SJCRH30 (cell line): ENCODE measurements around the gene TOP2B. TPM values are rescaled to one million over a fixed set of nuclear protein-coding genes. Genes with fewer than 3 reads are reported as not detected.

Experiments
- DNase-seq, 2 experiments: peaks; one replicate each; pipeline ENCODE4 v3.0.0-alpha.2; 2015 to 2020
- H3K27ac ChIP-seq: fragments of 250-450 bp; sonication (Bioruptor Pico); 2 replicates; pipeline ENCODE4 v1.5.1; 2020; ENCODE audit warnings: mild to moderate bottlenecking, moderate library complexity
- H3K27me3 ChIP-seq: fragments of 250-450 bp; sonication (Bioruptor Pico); 2 replicates; pipeline ENCODE4 v1.5.1; 2020; ENCODE audit warnings: mild to moderate bottlenecking, moderate library complexity
- H3K36me3 ChIP-seq: fragments of 250-450 bp; sonication (Bioruptor Pico); 2 replicates; pipeline ENCODE4 v1.5.1; 2020; ENCODE audit warnings: mild to moderate bottlenecking, moderate library complexity
- H3K4me1 ChIP-seq: fragments of 250-450 bp; sonication (Bioruptor Pico); 2 replicates; pipeline ENCODE4 v1.5.1; 2020; ENCODE audit warnings: mild to moderate bottlenecking, moderate library complexity
- H3K4me3 ChIP-seq: fragments of 250-450 bp; sonication (Bioruptor Pico); 2 replicates; pipeline ENCODE4 v1.5.1; 2020; ENCODE audit warnings: mild to moderate bottlenecking, moderate library complexity
- H3K9me3 ChIP-seq: fragments of 250-450 bp; sonication (Bioruptor Pico); replicated peaks from 2 replicates; pipeline ENCODE4 v1.5.1; 2020; ENCODE audit warnings: mild to moderate bottlenecking, moderate library complexity
- total RNA-seq: library from RNA; depleted of rRNA; stranded (reverse); fragments of >200 nt; shearing (Covaris generic); gene quantifications from 2 replicates; pipeline ENCODE4 v1.2.3, GENCODE V29; 2014; rRNA removed

Gene TOP2B, protein sequence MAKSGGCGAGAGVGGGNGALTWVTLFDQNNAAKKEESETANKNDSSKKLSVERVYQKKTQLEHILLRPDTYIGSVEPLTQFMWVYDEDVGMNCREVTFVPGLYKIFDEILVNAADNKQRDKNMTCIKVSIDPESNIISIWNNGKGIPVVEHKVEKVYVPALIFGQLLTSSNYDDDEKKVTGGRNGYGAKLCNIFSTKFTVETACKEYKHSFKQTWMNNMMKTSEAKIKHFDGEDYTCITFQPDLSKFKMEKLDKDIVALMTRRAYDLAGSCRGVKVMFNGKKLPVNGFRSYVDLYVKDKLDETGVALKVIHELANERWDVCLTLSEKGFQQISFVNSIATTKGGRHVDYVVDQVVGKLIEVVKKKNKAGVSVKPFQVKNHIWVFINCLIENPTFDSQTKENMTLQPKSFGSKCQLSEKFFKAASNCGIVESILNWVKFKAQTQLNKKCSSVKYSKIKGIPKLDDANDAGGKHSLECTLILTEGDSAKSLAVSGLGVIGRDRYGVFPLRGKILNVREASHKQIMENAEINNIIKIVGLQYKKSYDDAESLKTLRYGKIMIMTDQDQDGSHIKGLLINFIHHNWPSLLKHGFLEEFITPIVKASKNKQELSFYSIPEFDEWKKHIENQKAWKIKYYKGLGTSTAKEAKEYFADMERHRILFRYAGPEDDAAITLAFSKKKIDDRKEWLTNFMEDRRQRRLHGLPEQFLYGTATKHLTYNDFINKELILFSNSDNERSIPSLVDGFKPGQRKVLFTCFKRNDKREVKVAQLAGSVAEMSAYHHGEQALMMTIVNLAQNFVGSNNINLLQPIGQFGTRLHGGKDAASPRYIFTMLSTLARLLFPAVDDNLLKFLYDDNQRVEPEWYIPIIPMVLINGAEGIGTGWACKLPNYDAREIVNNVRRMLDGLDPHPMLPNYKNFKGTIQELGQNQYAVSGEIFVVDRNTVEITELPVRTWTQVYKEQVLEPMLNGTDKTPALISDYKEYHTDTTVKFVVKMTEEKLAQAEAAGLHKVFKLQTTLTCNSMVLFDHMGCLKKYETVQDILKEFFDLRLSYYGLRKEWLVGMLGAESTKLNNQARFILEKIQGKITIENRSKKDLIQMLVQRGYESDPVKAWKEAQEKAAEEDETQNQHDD (N-terminal part only)
- total RNA-seq: 231 and 247 TPM in 2 replicates

DNA sequence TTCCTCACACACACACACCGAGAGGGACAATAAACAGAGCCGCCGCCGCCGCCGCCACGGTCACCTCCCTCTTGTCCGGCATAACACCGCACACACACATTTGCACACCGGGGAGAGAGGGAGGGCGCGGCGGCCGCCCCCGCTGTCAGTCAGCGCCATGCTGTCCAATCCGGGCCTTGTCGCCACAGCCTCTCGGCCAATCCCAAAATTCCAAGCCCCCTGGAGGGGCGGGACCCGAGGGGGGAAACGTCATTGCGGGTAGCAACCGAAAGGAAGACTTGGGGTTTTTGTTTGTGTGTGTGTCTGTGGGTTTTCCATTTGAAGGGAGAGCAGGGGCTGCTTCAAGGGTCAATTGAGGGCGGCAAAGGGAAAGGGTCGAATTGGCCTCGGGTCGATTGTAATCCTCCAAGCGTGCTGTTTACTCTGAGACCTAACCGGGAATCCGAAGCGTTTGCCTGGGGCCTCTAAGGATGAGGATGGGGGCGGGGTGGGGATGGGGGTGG, at the start of gene TOP2B:
Gene TOP2B, minus strand, starts transcription at position 96 of the 503 bp plus-strand sequence. CDS start 610 bp downstream, outside the sequence.
- peak; percentile 97 to 98 for DNase-seq
- Histone ChIP-seq H3K27ac (peak within 1 kb of the TSS; percentile 73), H3K36me3 (no peaks in the 10 kb centered on the region), H3K4me1 (peaks cover 11% of the 10 kb centered on the region), H3K4me3 (peak within 1 kb of the TSS; percentile 85), H3K9me3 (no peaks in the 10 kb centered on the region), H3K27me3 (no peaks in the 10 kb centered on the region)

DNA sequence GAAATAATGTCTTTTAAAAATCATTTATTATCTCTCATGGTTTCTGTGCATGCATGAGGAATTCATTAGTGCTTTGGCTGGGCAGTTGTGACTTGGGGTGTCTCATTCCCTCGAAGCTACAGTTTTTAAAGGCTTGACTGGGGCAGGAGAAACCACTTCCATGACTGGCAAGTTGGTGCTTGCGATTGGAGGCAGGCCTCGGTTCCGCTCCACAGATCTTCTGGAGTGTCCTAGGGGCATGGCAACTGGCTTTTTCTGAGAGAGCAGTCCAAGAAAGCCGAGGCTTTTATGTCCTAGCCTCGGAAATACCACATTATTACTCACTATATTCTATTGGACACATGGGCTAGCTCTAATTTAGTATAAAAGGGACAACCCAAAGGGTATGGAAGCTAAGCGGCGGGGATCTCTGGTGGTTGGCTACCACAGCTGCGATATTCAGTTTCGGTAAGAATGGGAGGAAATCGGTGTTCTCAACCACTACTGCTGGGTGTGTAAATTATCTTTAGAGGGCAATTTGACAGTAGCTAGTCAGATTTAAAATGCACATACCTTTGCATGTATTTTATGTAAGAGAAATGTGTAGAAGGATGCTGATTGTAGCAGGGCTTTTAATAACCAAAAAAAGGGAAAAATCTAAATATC, 48.8 kb upstream of the TOP2B start:
- no peak overlapping the region for H3K4me3 ChIP-seq
- H3K9me3 ChIP-seq: no peaks in the 10 kb centered on the region
- no peak overlapping the region for H3K27ac ChIP-seq
- DNase-seq: peak; percentile 19 to 29
- no peaks in the 10 kb centered on the region for H3K4me1 ChIP-seq
- H3K36me3 ChIP-seq: no peaks in the 10 kb centered on the region
- H3K27me3 ChIP-seq: no peaks in the 10 kb centered on the region

DNA sequence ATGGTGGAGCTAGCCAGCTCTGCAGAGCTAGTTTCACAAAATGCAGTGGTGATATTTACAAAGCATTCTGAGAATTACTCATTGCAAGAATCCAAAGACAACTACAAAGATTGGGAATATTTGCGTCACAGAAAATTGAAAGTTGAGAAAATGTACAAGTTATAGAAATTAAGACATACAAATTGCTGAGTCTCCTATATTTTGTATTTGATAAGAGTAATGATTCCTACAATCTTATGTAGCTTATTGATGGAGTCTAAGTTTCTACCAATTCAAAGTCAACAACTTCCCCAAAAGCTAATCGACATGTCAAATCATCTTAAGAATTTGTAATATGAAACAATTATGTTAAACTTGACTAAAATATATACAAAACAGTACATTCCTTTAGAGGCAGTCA, 46.4 kb upstream of the TOP2B start:
- DNase-seq: no peak
- no peaks in the 10 kb centered on the region for H3K9me3 ChIP-seq
- H3K4me1 ChIP-seq: no peaks in the 10 kb centered on the region

DNA sequence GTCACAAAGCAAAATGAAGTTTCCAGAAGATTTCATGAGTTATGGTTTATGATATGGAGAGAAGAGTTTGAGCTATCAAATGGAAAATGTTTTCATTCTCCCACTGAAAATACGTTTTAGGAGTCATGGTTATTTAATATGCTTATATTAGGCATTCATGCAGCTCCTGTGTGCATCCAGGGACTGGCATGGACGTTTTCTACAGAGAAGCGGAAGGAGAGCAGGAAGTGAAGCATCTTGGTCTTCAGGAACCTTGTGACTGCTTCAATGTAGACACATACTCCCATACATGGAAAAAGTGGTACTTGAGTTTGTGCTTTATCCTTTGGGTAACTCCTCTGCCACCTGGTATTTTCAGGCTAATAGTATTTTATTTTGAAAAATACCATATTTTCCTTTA, 43.3 kb upstream of the TOP2B start:
- Histone ChIP-seq H3K36me3 (no peaks in the 10 kb centered on the region), H3K27ac (no peak overlapping the region), H3K27me3 (no peaks in the 10 kb centered on the region), H3K4me3 (no peak overlapping the region), H3K4me1 (no peaks in the 10 kb centered on the region), H3K9me3 (no peaks in the 10 kb centered on the region)
- no peak for DNase-seq

More for the DNA sequence above, 46.4 kb upstream of the TOP2B start:
- Histone ChIP-seq H3K36me3 (no peaks in the 10 kb centered on the region), H3K27me3 (no peaks in the 10 kb centered on the region), H3K4me3 (no peak overlapping the region), H3K27ac (no peak overlapping the region)

DNA sequence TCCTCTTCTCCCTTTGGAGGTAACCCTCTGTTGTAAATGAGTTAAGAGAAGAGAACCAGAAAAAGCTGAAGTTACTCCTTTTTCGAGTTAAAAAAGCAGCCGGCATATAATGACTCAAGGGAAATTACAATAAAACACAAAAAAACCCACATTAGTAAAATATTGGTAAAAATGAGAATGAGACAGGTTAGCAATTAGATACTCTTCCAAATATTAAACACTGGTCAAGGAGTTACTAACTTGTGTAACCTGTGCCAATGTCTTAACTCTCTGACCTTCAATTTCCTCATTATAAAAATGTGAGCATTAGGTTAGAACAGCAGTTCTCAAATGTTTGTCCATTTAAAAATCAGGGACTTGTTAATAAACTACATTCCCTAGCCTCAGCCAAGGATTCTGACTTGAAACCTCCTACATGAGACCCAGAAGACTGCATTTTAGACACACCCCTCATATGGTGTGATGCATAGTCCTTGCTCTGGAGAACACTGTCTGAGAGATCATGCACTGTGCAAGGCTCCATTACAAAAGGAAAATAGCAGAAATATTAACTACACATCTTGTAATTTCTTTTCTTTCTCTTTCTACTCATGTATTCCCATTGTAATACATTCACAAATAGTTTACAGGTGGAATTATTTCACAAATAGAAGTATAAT, 42.7 kb upstream of the TOP2B start:
- Histone ChIP-seq H3K4me3 (no peak overlapping the region), H3K27me3 (no peaks in the 10 kb centered on the region), H3K36me3 (no peaks in the 10 kb centered on the region), H3K27ac (no peak overlapping the region), H3K9me3 (no peaks in the 10 kb centered on the region), H3K4me1 (no peaks in the 10 kb centered on the region)
- DNase-seq: no peak

DNA sequence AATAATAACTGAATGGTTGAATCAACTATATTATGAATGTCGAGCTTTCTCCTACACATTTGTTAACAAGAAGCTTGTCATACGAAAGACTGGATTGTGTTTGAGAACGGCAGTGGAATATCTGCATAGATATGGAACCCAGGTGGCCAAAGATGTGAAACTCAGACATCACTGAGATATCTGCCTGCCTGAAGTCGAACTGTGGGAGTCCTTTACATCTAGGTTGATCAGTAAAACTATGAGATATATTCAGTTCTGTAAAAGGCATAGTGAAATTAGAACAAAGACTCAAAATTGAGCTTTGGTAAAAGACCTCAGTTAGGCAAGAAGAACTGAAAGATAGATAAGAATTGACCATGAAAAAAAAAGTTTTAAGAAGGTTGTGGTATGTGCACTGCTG, 41.5 kb upstream of the TOP2B start:
- Histone ChIP-seq H3K4me3 (no peak overlapping the region), H3K36me3 (no peaks in the 10 kb centered on the region), H3K27me3 (no peaks in the 10 kb centered on the region), H3K4me1 (no peaks in the 10 kb centered on the region), H3K27ac (no peak overlapping the region), H3K9me3 (0 out of 2 replicates have a peak, but pooled peaks cover 4% of the 10 kb centered on the region)
- DNase-seq: no peak

DNA sequence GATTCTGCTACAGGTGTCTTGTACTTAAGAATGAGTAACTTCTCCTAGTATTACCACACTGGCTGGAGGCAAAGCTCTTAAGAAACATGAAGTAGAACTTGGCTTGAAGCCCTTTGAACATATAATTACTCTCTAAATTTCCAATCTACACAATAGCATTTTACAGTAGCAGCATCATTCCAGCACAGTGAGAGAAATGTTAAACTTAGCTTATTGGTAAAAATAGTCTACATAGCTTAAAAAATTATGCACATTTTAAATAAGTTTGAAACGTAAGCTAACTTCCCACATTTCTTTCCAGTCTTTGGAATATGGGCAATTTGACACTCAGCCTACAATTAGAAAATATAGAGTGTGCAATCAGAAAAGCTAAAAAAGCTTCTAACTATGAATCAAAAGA, 32.8 kb upstream of the TOP2B start:
- no peak for DNase-seq

DNA sequence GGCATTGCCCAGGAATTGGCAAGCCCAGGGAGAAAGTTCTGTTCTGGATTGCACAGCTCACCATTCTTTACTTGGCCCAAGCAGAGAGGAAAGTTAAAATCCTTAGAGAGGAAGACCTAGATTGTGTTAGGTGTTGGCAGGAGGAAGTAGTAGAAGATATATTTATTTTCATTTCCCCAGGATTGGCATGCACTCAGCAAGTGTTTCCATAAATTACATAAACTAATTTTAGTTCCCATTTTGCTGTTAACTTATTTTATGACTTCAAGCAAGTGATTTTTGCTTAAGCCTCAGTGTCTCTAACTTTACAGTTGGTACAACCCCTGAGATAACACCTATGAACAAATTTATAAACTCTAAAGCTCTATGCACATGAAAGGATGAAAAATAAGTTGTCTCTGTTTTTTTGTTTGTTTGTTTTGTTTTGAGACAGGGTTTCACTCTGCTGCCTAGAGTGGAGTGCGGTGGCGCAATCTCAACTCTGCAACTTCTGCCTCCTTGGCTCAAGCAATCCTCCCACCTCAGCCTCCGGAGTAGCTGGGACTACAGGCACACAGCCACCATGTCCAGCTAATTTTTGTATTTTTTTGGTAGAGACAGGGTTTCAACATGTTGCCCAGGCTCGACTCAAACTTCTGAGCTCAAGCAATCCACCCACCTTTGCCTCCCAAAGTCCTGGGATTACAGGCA, 31.2 kb upstream of the TOP2B start:
- H3K4me3 ChIP-seq: no peak overlapping the region
- no peaks in the 10 kb centered on the region for H3K9me3 ChIP-seq
- no peaks in the 10 kb centered on the region for H3K27me3 ChIP-seq
- H3K27ac ChIP-seq: no peak overlapping the region
- no peaks in the 10 kb centered on the region for H3K4me1 ChIP-seq
- no peaks in the 10 kb centered on the region for H3K36me3 ChIP-seq
- no peak for DNase-seq

More for the DNA sequence above, 32.8 kb upstream of the TOP2B start:
- Histone ChIP-seq H3K27me3 (no peaks in the 10 kb centered on the region), H3K4me1 (no peaks in the 10 kb centered on the region), H3K36me3 (no peaks in the 10 kb centered on the region), H3K9me3 (0 out of 2 replicates have a peak, but pooled peaks cover 4% of the 10 kb centered on the region), H3K4me3 (no peak overlapping the region), H3K27ac (no peak overlapping the region)

DNA sequence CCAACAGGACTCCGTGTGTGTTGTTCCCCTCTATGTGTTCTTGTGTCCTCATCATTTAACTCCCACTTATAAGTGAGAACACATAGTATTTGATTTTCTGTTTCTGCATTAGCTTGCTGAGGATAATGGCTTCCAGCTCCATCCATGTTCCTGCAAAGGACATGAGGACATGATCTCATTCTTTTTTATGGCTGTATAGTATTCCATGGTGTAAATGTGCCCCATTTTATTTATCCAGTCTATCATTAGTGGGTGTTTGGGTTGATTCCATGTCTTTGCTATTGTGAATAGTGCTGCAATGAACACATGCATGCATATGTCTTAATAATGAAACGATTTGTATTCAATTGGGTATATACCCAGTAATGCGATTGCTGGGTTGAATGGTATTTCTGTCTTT, 28.5 kb upstream of the TOP2B start:
- no peaks in the 10 kb centered on the region for H3K9me3 ChIP-seq
- no peak for DNase-seq

DNA sequence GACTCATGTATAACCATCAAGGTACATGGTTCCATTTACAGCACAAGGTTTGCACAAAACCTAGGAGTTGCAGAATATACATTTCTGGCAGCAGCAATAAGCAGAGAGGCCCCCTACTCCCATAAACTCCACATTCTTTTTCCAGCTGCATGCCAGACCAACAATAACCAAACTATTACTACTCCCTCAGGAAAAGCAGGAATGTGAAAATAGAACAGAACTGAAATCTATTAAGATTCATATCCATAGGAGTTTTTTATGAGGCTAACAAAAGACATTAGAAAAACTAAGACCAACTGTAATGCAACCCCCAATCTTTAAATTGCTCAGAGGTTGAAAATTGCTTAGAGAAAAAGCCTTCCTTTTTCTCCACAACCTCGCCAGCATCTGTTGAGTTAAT, 27.6 kb upstream of the TOP2B start:
- Histone ChIP-seq H3K4me1 (no peaks in the 10 kb centered on the region), H3K27ac (no peak overlapping the region), H3K27me3 (no peaks in the 10 kb centered on the region), H3K9me3 (no peaks in the 10 kb centered on the region), H3K4me3 (no peak overlapping the region), H3K36me3 (no peaks in the 10 kb centered on the region)
- DNase-seq: no peak

More for the DNA sequence above, 28.5 kb upstream of the TOP2B start:
- H3K4me1 ChIP-seq: no peaks in the 10 kb centered on the region
- no peak overlapping the region for H3K27ac ChIP-seq
- no peaks in the 10 kb centered on the region for H3K27me3 ChIP-seq
- H3K36me3 ChIP-seq: no peaks in the 10 kb centered on the region
- H3K4me3 ChIP-seq: no peak overlapping the region

DNA sequence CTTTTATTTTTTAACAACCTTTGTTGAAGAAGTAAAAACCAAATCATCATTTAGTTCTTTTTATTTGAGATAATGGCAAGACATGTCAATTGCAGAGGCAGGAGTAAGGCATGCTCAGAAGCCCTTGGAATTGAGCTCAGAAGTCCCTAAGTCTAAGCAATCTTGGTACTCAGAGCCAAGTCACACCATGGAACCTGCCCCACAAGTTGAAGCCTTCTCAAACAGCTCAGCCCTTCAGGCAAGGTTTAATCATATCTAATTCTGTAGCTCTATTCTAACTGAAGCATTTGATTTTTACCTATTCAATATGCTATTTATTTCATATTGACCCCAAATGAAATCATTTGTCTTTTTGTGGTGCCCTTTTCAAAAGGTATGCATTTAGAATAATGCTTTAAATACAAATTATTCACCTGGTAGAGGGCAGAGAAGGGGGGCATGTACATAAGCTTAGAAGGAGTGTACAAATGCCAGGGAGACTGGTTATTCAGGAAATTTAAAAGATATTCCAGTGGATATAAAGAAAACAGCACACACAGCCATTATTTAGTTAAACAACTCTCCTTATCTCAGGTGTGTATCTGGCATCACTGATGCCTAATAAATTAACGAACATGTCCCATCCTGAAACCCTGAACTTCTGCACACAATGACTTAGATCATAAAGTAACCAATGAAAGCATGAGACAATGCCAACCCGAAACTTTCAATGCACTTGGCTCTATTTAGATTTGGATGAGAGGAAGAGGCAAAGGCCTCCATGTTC, 26.2 kb upstream of the TOP2B start:
- H3K27ac ChIP-seq: no peak overlapping the region
- no peaks in the 10 kb centered on the region for H3K36me3 ChIP-seq
- H3K4me3 ChIP-seq: no peak overlapping the region
- H3K4me1 ChIP-seq: no peaks in the 10 kb centered on the region
- no peaks in the 10 kb centered on the region for H3K9me3 ChIP-seq
- H3K27me3 ChIP-seq: no peaks in the 10 kb centered on the region
- DNase-seq: no peak

DNA sequence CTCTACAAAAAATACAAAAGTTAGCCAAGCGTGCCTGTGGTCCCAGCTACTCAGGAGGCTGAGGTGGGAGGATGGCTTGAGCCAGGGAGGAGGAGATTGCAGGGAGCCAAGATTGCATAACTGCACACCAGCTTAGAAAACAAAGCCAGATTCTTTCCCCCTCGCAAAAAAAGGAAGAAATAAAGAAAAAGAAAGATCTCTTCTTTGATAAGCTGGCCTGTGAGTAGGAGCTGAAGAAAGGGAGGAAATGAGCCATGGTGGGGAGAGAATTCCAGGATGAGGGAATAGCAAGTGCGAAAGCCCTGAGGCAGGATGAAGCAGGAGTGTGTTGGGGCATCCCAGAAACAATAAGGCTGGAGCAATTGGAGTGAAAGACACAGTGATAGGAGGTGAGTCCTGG, 24.5 kb upstream of the TOP2B start:
- Histone ChIP-seq H3K36me3 (no peaks in the 10 kb centered on the region), H3K4me1 (no peaks in the 10 kb centered on the region), H3K27ac (no peak overlapping the region), H3K4me3 (no peak overlapping the region), H3K27me3 (no peaks in the 10 kb centered on the region), H3K9me3 (no peaks in the 10 kb centered on the region)
- DNase-seq: no peak

DNA sequence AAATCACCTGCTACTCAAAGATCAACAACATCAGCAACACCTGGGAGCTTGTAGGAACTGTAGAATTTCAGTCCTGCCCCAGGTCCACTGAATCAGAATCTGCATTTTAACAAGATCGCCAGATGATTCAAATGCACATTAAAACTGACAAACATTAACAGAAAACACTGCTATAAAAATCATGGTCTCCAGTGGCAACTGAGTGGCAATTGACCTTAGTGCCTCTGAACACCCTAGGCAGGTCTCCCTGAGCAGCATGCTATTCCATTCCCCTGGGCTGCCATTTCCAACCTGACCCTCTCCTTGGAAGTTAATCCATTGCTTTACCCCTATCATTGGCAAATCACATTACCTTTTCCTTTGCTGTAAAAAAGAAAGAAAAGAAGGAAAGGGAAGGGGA, 23.0 kb upstream of the TOP2B start:
- Histone ChIP-seq H3K4me1 (no peaks in the 10 kb centered on the region), H3K4me3 (no peak overlapping the region), H3K27me3 (no peaks in the 10 kb centered on the region), H3K9me3 (no peaks in the 10 kb centered on the region), H3K36me3 (no peaks in the 10 kb centered on the region), H3K27ac (no peak overlapping the region)
- no peak for DNase-seq
